ENCODE measurements around the gene GDAP2. TPM values are rescaled to one million over a fixed set of nuclear protein-coding genes. Genes with fewer than 3 reads are reported as not detected.

GDAP2 gene, protein sequence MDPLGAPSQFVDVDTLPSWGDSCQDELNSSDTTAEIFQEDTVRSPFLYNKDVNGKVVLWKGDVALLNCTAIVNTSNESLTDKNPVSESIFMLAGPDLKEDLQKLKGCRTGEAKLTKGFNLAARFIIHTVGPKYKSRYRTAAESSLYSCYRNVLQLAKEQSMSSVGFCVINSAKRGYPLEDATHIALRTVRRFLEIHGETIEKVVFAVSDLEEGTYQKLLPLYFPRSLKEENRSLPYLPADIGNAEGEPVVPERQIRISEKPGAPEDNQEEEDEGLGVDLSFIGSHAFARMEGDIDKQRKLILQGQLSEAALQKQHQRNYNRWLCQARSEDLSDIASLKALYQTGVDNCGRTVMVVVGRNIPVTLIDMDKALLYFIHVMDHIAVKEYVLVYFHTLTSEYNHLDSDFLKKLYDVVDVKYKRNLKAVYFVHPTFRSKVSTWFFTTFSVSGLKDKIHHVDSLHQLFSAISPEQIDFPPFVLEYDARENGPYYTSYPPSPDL
- total RNA-seq (10 to 100 TPM; 14.8 to 18.3 (median 16.3) TPM), polyA plus RNA-seq (3.2 TPM)
- long read RNA-seq, donor 1, full-length matches to known transcripts = 9 of 12 reads
- long read RNA-seq, donor 1, partial matches to known transcripts = 0 of 12 reads
- long read RNA-seq, donor 1, other reads (novel, unspliced or antisense) = 3 of 12 reads
- long read RNA-seq, donor 2, full-length matches to known transcripts = 3 of 5 reads
- long read RNA-seq, donor 2, partial matches to known transcripts = 0 of 5 reads
- long read RNA-seq, donor 2, other reads (novel, unspliced or antisense) = 2 of 5 reads
- long read RNA-seq, donor 3, full-length matches to known transcripts = 13 of 22 reads
- long read RNA-seq, donor 3, partial matches to known transcripts = 4 of 22 reads
- long read RNA-seq, donor 3, other reads (novel, unspliced or antisense) = 5 of 22 reads
- long read RNA-seq, donor 4, full-length matches to known transcripts = 4 of 4 reads
- long read RNA-seq, donor 4, partial matches to known transcripts = 0 of 4 reads
- long read RNA-seq, donor 4, other reads (novel, unspliced or antisense) = 0 of 4 reads

DNA sequence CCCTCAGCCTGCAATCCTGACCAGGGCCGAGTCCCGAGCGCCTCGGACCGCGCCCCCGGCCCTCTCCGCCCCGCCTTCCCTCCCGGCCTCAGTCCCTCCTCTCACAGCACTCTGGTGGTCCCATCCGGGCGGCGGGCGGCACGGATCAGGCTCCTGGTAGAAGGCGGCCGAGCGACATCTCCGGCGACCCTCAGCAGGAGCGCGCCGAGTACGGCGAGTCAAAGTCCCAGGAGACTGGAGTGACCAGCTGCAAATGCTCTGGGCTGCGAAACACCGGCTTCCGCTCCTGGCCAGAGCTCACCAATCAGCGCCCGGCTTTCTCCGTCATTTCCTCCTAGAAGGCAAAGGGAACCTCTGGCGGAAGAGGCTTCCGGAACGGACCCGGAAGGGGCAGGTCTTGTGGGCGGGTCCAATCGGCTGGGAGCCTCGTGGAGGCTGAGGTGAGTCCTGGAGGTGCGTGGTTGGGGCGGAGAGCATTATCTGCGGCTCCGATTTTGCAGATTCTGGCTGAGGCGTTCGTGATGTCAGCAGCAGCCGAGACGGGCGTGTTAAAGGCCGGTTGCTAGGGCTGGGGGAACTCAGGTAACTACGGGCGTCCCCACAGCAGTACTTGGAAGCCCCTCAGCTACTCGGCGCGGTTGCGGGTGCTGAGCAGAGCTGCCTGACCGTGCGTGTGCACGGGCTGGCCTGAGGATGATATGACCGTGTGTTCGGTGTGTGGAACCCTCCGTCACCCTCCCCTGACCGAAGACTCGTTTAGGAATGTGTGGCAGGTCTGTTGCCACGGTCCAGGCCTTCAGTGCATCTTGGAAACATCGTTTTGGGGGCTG is at the start of gene GDAP2, which contains the start of gene WDR3:
Gene GDAP2, minus strand, starts transcription at position 279 of the 830 bp plus-strand sequence. CDS start 9,264 bp downstream, outside the sequence.
Gene WDR3, plus strand, starts transcription at position 397 of the 830 bp plus-strand sequence. CDS start 3,581 bp downstream, outside the sequence.
- no peaks in the 10 kb centered on the region for H3K4me1 ChIP-seq (ENCODE audit: control insufficient read depth, insufficient read depth, low read length)
- under 1% methylated on average over 64 of the region's 64 CpGs for WGBS

DNA sequence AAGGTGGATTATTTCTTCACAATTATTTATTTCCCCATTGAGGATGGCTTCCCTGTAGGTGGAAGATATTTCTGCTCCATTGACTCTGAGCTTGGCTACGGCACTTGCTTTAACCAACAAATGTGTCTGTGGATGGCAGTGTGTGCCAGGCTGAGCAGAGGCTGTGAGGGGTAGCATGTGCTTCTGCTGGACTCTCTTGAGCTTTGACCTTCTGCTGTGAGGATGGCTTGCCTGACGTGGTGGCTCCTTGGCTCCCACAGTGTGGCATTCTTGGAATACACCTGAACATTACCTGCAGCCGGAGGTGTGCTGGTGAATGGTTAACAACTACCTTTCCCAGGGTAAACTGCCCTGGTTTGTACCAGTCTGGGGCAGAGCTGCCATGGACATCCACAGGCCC is 47.0 kb upstream of the GDAP2 start:
- intact Hi-C loops (cut with DNase I) = no loop called here
- H3K27ac ChIP-seq (ENCODE audit: low read length) = no peak overlapping the region
- WGBS = 57% methylated on average over 3 of the region's 3 CpGs
- H3K9me3 ChIP-seq (ENCODE audit: control insufficient read depth, low read length) = no peaks in the 10 kb centered on the region
- no peaks in the 10 kb centered on the region for H3K4me1 ChIP-seq (ENCODE audit: control insufficient read depth, insufficient read depth, low read length)
- DNase-seq (no peak), ATAC-seq (peak in 1 of 2 donors; percentile 16)
- no peak overlapping the region for H3K4me3 ChIP-seq (ENCODE audit: low read length)
- no peaks in the 10 kb centered on the region for H3K27me3 ChIP-seq (ENCODE audit: control insufficient read depth, insufficient read depth)

More for the DNA sequence above, at the start of gene GDAP2, which contains the start of gene WDR3:
- intact Hi-C loops (cut with DNase I) = no loop called here
- Histone ChIP-seq H3K27me3 (ENCODE audit: control insufficient read depth, insufficient read depth) (no peaks in the 10 kb centered on the region), H3K4me3 (ENCODE audit: low read length) (peak within 1 kb of the TSS; percentile 84), H3K9me3 (ENCODE audit: control insufficient read depth, low read length) (no peaks in the 10 kb centered on the region), H3K27ac (ENCODE audit: low read length) (peak within 1 kb of the TSS; percentile 82)
- DNase-seq (peak; percentile 97 to 98 (median 98)), ATAC-seq (peak; percentile 99)

DNA sequence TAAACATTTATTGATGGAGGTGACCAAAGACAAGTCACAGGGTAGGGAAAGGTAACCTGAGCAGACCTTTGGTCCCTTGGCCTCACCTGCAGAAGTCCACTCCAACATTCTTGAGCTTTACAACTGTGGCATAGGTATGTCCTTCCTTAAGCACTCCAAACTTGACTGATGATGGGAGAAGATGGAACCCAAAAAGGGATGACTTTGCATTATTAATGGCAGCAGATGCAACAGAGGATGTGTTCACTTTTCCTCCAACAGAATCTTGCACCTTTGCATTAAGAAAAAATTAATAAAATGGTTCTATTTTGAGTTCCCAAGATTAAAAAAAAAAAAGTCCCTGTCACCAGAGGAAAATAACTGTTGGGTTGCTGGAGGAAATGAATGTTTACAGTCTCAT is 42.4 kb upstream of the GDAP2 start:
- ATAC-seq (no peak), DNase-seq (no peak)
- Histone ChIP-seq H3K4me3 (ENCODE audit: low read length) (no peak overlapping the region), H3K27me3 (ENCODE audit: control insufficient read depth, insufficient read depth) (no peaks in the 10 kb centered on the region), H3K9me3 (ENCODE audit: control insufficient read depth, low read length) (no peaks in the 10 kb centered on the region), H3K27ac (ENCODE audit: low read length) (no peak overlapping the region), H3K4me1 (ENCODE audit: control insufficient read depth, insufficient read depth, low read length) (no peaks in the 10 kb centered on the region)
- intact Hi-C loops (cut with DNase I) = no loop called here

DNA sequence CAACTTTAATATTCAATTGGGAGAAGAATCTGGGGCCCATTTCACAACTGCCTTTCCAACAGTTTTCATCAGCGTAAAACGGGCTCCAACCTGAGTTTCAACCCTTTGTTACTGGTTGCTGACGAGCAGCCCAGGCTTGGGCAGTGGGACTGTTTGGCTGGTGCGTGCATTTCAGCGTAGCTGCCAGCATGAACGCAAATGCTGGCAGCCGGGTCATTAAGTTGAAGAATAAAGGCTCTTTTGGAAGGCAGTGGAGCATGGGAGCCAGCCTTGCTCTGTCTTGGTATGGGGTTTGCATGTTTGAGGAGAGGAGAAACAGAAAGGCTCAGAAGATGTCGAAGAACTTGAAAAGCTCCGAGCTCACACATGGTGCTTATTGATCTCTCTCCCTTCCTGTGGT is 40.8 kb upstream of the GDAP2 start:
- no peaks in the 10 kb centered on the region for H3K9me3 ChIP-seq (ENCODE audit: control insufficient read depth, low read length)
- ATAC-seq = no peak

DNA sequence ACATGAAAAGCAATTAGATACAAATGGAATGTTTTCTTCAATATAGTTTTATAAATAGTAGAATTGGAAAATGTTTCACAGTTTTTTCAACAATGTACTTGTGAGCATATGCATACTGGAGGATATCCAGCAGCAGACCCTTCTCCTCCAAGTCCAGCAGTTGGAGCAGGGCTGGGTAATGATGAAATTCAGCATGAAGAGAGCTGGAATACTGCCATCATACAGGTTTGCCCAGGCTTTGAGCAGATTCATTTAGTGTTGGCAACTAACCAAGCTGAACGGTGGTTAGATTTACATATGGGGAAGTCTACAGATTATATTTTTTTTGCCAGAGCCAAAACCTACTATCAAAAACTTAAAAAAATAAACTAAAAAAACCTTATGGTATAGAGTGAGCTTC is 38.5 kb upstream of the GDAP2 start:
- DNase-seq = no peak
- H3K4me3 ChIP-seq (ENCODE audit: low read length) = no peak overlapping the region
- no peaks in the 10 kb centered on the region for H3K4me1 ChIP-seq (ENCODE audit: control insufficient read depth, insufficient read depth, low read length)
- 0% methylated on average over 1 of the region's 1 CpG for WGBS
- no peak overlapping the region for H3K27ac ChIP-seq (ENCODE audit: low read length)
- H3K9me3 ChIP-seq (ENCODE audit: control insufficient read depth, low read length) = no peaks in the 10 kb centered on the region
- H3K27me3 ChIP-seq (ENCODE audit: control insufficient read depth, insufficient read depth) = no peaks in the 10 kb centered on the region
- intact Hi-C loops (cut with DNase I) = no loop called here
- no peak for ATAC-seq

More for the DNA sequence above, 40.8 kb upstream of the GDAP2 start:
- intact Hi-C loops (cut with DNase I) = no loop called here
- no peak overlapping the region for H3K4me3 ChIP-seq (ENCODE audit: low read length)
- no peak overlapping the region for H3K27ac ChIP-seq (ENCODE audit: low read length)
- DNase-seq = no peak
- no peaks in the 10 kb centered on the region for H3K27me3 ChIP-seq (ENCODE audit: control insufficient read depth, insufficient read depth)
- no peaks in the 10 kb centered on the region for H3K4me1 ChIP-seq (ENCODE audit: control insufficient read depth, insufficient read depth, low read length)
- WGBS = 78% methylated on average over 9 of the region's 9 CpGs

DNA sequence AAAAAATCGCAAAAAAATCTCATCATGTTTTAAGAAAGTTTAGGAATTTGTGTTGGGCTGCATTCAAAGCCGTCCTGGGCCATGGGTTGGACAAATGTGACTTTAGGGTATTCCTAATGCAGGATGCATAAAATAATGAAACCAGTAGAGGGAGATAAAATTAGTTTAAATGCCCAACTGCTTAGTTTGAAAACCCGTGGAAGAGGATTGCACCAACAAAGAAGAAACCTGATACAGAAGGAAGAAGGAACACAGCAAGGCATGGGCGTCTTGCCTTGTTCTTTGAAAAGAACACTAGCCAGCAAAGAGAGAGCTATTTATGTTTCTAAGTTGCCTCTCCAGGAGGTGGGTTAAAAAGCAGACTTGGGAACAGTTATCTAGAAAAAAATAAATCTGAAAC is 38.1 kb upstream of the GDAP2 start:
- no peaks in the 10 kb centered on the region for H3K9me3 ChIP-seq (ENCODE audit: control insufficient read depth, low read length)
- intact Hi-C loops (cut with DNase I) = no loop called here
- ATAC-seq (no peak), DNase-seq (no peak)
- H3K4me3 ChIP-seq (ENCODE audit: low read length) = no peak overlapping the region
- no peaks in the 10 kb centered on the region for H3K4me1 ChIP-seq (ENCODE audit: control insufficient read depth, insufficient read depth, low read length)
- no peaks in the 10 kb centered on the region for H3K27me3 ChIP-seq (ENCODE audit: control insufficient read depth, insufficient read depth)
- 58% methylated on average over 4 of the region's 4 CpGs for WGBS
- H3K27ac ChIP-seq (ENCODE audit: low read length) = no peak overlapping the region

DNA sequence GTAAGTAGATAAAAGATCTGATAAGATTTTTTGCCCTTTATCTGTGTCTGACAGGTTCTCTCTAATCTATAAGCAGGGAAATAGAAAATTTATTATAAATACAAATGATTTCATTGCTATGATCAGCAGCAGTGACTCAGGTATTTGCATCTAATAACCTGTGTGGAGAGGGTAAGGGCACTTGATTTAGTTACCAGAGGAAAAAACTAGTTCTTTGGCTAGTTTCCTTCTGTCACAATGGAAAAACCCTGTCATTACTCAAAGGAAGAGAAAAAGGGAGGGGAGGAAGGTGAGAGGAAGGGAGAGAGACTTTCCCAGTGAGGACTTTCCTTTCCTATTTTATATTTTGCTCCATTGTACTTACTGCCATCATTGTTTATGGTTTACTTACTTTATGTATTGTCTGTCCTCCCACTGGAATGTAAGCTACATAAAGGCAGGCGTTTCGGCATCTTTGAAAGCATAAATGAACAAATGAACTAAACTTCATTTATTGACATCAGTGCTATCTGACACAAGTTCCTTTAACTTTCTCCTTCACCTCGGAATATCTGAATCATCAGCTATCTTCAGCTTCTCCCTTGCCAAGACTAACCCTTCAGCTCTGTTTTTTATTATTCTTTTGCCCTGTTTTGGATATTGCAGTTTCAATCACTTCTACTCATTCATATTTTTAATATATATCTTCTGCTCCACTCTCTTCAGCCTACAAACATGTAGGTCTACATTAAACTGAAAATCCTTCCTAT is 35.0 kb upstream of the GDAP2 start:
- WGBS = 72% methylated on average over 3 of the region's 3 CpGs
- intact Hi-C loops (cut with DNase I) = no loop called here
- DNase-seq (no peak), ATAC-seq (no peak)
- Histone ChIP-seq H3K27me3 (ENCODE audit: control insufficient read depth, insufficient read depth) (no peaks in the 10 kb centered on the region), H3K27ac (ENCODE audit: low read length) (no peak overlapping the region), H3K9me3 (ENCODE audit: control insufficient read depth, low read length) (no peaks in the 10 kb centered on the region), H3K4me1 (ENCODE audit: control insufficient read depth, insufficient read depth, low read length) (no peaks in the 10 kb centered on the region), H3K4me3 (ENCODE audit: low read length) (no peak overlapping the region)

DNA sequence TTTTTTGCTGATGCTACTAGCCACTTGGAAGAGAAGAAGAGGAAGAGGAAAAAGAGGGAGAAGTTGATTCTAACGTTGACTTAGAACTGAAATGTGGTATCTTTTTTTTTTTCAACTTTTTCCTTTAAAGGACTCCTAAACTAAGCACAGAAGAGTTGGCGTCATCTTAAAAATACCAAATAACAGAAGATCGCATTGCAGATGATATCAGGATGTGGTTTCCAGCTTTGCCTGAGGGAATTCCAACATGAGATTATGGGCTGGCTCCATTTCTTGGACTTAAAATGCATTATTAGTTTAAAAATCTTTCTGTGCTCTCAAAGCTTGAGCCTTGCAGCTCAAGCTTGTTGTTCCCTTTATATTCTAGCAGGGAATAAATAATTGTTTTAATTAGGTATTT is 29.9 kb upstream of the GDAP2 start:
- WGBS = 70% methylated on average over 3 of the region's 3 CpGs
- H3K27ac ChIP-seq (ENCODE audit: low read length) = no peak overlapping the region
- no peaks in the 10 kb centered on the region for H3K27me3 ChIP-seq (ENCODE audit: control insufficient read depth, insufficient read depth)
- no peak for DNase-seq
- no peaks in the 10 kb centered on the region for H3K4me1 ChIP-seq (ENCODE audit: control insufficient read depth, insufficient read depth, low read length)
- no peak overlapping the region for H3K4me3 ChIP-seq (ENCODE audit: low read length)
- intact Hi-C loops (cut with DNase I) = no loop called here
- H3K9me3 ChIP-seq (ENCODE audit: control insufficient read depth, low read length) = no peaks in the 10 kb centered on the region
- no peak for ATAC-seq

DNA sequence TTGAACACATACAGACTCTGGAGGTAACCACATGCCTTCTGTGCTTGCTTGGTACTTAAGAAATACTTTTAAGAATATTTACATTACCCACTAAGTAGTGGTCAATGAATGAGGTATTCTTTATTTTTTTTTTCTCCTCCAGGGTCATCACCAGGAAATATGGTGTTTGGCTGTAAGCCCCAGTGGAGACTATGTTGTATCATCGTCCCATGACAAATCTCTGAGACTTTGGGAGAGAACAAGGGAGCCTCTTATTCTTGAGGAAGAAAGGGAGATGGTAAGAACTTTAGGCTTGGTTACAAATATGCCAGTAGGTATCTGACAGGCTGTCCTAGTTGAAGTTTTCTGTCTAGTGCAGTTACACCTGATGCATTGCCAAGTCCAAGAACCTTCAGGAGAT is 23.0 kb upstream of the GDAP2 start:
- DNase-seq (no peak), ATAC-seq (no peak)
- Histone ChIP-seq H3K27me3 (ENCODE audit: control insufficient read depth, insufficient read depth) (no peaks in the 10 kb centered on the region), H3K9me3 (ENCODE audit: control insufficient read depth, low read length) (no peaks in the 10 kb centered on the region), H3K27ac (ENCODE audit: low read length) (no peak overlapping the region), H3K4me3 (ENCODE audit: low read length) (no peak overlapping the region), H3K4me1 (ENCODE audit: control insufficient read depth, insufficient read depth, low read length) (no peaks in the 10 kb centered on the region)
- 92% methylated on average over 1 of the region's 1 CpG for WGBS
- intact Hi-C loops (cut with DNase I) = no loop called here

DNA sequence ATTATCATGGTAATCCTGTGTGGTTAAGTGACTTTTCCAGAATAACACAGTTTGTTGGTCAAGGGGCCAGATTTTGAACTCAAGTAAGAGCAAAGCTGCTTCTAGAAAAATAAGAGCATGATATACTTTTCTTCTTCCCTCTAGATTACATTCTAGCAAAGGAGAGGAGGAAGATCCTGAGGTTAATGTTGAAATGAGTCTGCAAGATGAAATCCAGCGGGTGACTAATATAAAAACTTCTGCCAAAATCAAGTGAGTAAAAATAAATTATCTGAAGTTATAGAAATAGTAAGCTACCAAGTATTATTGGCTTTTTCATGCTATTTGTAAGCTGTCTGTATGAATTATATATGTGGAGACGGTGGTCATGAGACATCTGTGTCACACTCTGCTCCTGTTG is 12.9 kb upstream of the GDAP2 start:
- intact Hi-C loops (cut with DNase I) = no loop called here

More for the DNA sequence above, 12.9 kb upstream of the GDAP2 start:
- no peaks in the 10 kb centered on the region for H3K9me3 ChIP-seq (ENCODE audit: control insufficient read depth, low read length)
- no peak overlapping the region for H3K4me3 ChIP-seq (ENCODE audit: low read length)
- H3K27ac ChIP-seq (ENCODE audit: low read length) = no peak overlapping the region
- DNase-seq = no peak
- no peaks in the 10 kb centered on the region for H3K27me3 ChIP-seq (ENCODE audit: control insufficient read depth, insufficient read depth)
- no peak for ATAC-seq
- no peaks in the 10 kb centered on the region for H3K4me1 ChIP-seq (ENCODE audit: control insufficient read depth, insufficient read depth, low read length)
- WGBS = 94% methylated on average over 2 of the region's 2 CpGs
